CD4-positive, alpha-beta T cell (primary cell): Measurements from ENCODE around the gene CLBA1. TPM values are rescaled to one million over a fixed set of nuclear protein-coding genes. Genes with fewer than 3 reads are reported as not detected.

Experiments
- ATAC-seq: fragments of 200-7000 bp; cut with Tn5 transposase; one replicate; pipeline ENCODE4 v1.10.0; 2022; ENCODE audit warnings: mild to moderate bottlenecking; ENCODE audit not compliant: poor library complexity
- CTCF ChIA-PET: fragments of 350-600 bp; sonication (Branson Sonifier 250); formaldehyde crosslinking; loops from one replicate; lab custom pipeline; 2021; ENCODE audit warnings: antibody characterized with exemption, inconsistent platforms; lab: Charles Lee
- POLR2A ChIA-PET: fragments of 350-600 bp; sonication (Branson Sonifier 250); formaldehyde crosslinking; loops from one replicate; lab custom pipeline; 2021; ENCODE audit warnings: antibody characterized with exemption, inconsistent platforms; lab: Charles Lee
- DNase-seq, 14 experiments: peaks; one replicate each; pipeline ENCODE4 v3.0.0-alpha.2; 2013 to 2020; ENCODE audit warnings: mixed read lengths in 2 of 14
- H3K27ac ChIP-seq, 2 donors: one replicate each; pipeline versions ENCODE4 v1.5.1 to v1.7.0; 2013; ENCODE audit warnings: low read length in 2 of 2, low read depth in 1 of 2, mild to moderate bottlenecking in 1 of 2
- H3K27me3 ChIP-seq, 2 experiments: 1 replicate in 1 of 2; 2 replicates in 1 of 2; pipeline versions ENCODE4 v1.6.1 to v1.7.0; 2013; ENCODE audit warnings: low read length in 2 of 2, control low read depth in 1 of 2, mild to moderate bottlenecking in 1 of 2, moderate library complexity in 1 of 2; ENCODE audit not compliant: insufficient read depth in 2 of 2, control insufficient read depth in 1 of 2
- H3K36me3 ChIP-seq: one replicate; pipeline ENCODE4 v1.6.1; 2013; ENCODE audit warnings: low read length, control low read depth; ENCODE audit not compliant: insufficient read depth
- H3K4me1 ChIP-seq: one replicate; pipeline ENCODE4 v1.6.1; 2013; ENCODE audit warnings: low read length, control low read depth; ENCODE audit not compliant: insufficient read depth
- H3K4me3 ChIP-seq: one replicate; pipeline ENCODE4 v1.5.1; 2013; ENCODE audit warnings: mild to moderate bottlenecking, low read length, moderate library complexity
- H3K9me3 ChIP-seq, 2 experiments: 1 replicate in 1 of 2; 2 replicates in 1 of 2; pipeline versions ENCODE4 v1.6.1 to v1.7.0; 2013; ENCODE audit warnings: low read length in 2 of 2, mild to moderate bottlenecking in 2 of 2, control low read depth in 1 of 2, moderate library complexity in 1 of 2; ENCODE audit not compliant: control insufficient read depth in 1 of 2, insufficient read depth in 1 of 2
- H3K27ac Mint-ChIP-seq: one replicate; pipeline ENCODE4 v1.8.0; 2020; ENCODE audit warnings: mixed read lengths
- H3K27me3 Mint-ChIP-seq: one replicate; pipeline ENCODE4 v1.8.0; 2021; ENCODE audit warnings: mixed read lengths
- H3K36me3 Mint-ChIP-seq: one replicate; pipeline ENCODE4 v1.8.0; 2021; ENCODE audit warnings: low read depth, mixed read lengths
- H3K4me1 Mint-ChIP-seq: one replicate; pipeline ENCODE4 v1.8.0; 2021; ENCODE audit warnings: low read depth, mixed read lengths
- H3K4me3 Mint-ChIP-seq: one replicate; pipeline ENCODE4 v1.8.0; 2020; ENCODE audit warnings: mild to moderate bottlenecking, mixed read lengths
- H3K9me3 Mint-ChIP-seq: one replicate; pipeline ENCODE4 v1.8.0; 2020; ENCODE audit warnings: mixed read lengths
- intact Hi-C, 2 experiments: fragments of 100-400 bp; cut with DNase I in 1 of 2; cut with micrococcal nuclease in 1 of 2; formaldehyde crosslinking; loops; one replicate each; pipeline versions ENCODE4 v1.15.1 to v1.9.0; 2023 to 2025; cut with DNase I, micrococcal nuclease
- total RNA-seq, 174 experiments: library from RNA in 2 of 174; stranded (reverse) in 2 of 174; gene quantifications; one replicate each; pipeline ENCODE4 v1.2.3 and lab custom pipeline; 2021 to 2026
- TF ChIP-seq, protein P1 (sequence below): fragments of 200-600 bp; IDR thresholded peaks from one replicate; pipeline ENCODE4 v1.8.0; 2022; ENCODE audit warnings: antibody characterized with exemption, mild to moderate bottlenecking

CLBA1 gene
- total RNA-seq, 2 experiments from 2014 or later, result 1.7 to 1.8 TPM

DNA sequence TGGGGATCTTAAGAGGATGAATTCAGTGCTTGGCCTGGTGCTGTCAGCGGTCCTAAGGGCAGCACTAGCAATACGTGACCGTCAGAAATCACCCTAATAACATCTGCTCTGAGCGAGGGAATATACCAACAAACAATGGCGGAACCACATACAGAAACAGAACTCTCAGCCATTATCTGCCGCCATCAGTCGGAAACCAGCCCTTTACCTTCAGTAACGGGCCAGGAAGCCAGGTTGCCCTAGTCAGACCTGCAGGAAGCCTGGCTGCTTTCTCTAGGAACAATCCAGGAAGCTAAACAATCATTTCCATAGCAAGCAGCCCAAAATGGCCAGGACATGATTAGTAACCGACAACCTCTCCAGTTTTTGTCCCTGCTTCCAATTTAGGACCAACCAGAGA, 29.7 kb downstream of the CLBA1 start:
- Mint-ChIP-seq H3K4me3 (peak overlapping the region; percentile 6), H3K27ac (peak overlapping the region; percentile 57), H3K27me3 (no peaks in the 10 kb centered on the region), H3K36me3 (peaks cover 9% of the 10 kb centered on the region), H3K4me1 (peaks cover 63% of the 10 kb centered on the region), H3K9me3 (no peaks in the 10 kb centered on the region)
- POLR2A ChIA-PET, result no interaction called here
- CTCF ChIA-PET, result interaction anchor here (5.3 kb wide), 1 partner anchor 30 kb away, joined by 23 read pairs; no protein-coding TSS in a partner anchor
- Histone ChIP-seq H3K9me3 (no peaks in the 10 kb centered on the region), H3K4me1 (peaks cover 73% of the 10 kb centered on the region), H3K27me3 (no peaks in the 10 kb centered on the region), H3K36me3 (peaks cover 17% of the 10 kb centered on the region), H3K27ac (peak overlapping the region; percentile 46 to 69), H3K4me3 (no peak overlapping the region)
- DNase-seq, result peak in 4 of 14 experiments; percentile 22 to 64 (median 44)
- intact Hi-C loops, result no loop called here
- no peak for ATAC-seq
- TF ChIP-seq, protein P1, sequence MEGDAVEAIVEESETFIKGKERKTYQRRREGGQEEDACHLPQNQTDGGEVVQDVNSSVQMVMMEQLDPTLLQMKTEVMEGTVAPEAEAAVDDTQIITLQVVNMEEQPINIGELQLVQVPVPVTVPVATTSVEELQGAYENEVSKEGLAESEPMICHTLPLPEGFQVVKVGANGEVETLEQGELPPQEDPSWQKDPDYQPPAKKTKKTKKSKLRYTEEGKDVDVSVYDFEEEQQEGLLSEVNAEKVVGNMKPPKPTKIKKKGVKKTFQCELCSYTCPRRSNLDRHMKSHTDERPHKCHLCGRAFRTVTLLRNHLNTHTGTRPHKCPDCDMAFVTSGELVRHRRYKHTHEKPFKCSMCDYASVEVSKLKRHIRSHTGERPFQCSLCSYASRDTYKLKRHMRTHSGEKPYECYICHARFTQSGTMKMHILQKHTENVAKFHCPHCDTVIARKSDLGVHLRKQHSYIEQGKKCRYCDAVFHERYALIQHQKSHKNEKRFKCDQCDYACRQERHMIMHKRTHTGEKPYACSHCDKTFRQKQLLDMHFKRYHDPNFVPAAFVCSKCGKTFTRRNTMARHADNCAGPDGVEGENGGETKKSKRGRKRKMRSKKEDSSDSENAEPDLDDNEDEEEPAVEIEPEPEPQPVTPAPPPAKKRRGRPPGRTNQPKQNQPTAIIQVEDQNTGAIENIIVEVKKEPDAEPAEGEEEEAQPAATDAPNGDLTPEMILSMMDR, result no peak

GRCh38 chr14:105015905-105016304, 30.3 kb downstream of the CLBA1 start:
- no peaks in the 10 kb centered on the region for H3K27me3 ChIP-seq
- no peaks in the 10 kb centered on the region for H3K27me3 Mint-ChIP-seq
- ATAC-seq, result no peak
- POLR2A ChIA-PET, result interaction anchor here (1.0 to 1.4 kb wide), 2 partner anchors 30 to 44 kb away, joined by 3 read pairs; partner anchors contain the start of gene CLBA1
- H3K4me1 Mint-ChIP-seq, result peaks cover 64% of the 10 kb centered on the region
- CTCF ChIA-PET, result interaction anchor here (5.3 kb wide), 1 partner anchor 29 kb away, joined by 23 read pairs; no protein-coding TSS in a partner anchor
- TF ChIP-seq, protein P1, result no peak
- H3K9me3 Mint-ChIP-seq, result no peaks in the 10 kb centered on the region
- intact Hi-C loops, result no loop called here
- peaks cover 11% of the 10 kb centered on the region for H3K36me3 ChIP-seq
- no peak for DNase-seq
- peak overlapping the region; percentile 43 for H3K27ac Mint-ChIP-seq
- H3K4me3 Mint-ChIP-seq, result peak overlapping the region; percentile 34
- H3K27ac ChIP-seq, result no peak overlapping the region
- no peaks in the 10 kb centered on the region for H3K9me3 ChIP-seq
- peaks cover 74% of the 10 kb centered on the region for H3K4me1 ChIP-seq
- no peak overlapping the region for H3K4me3 ChIP-seq
- peaks cover 9% of the 10 kb centered on the region for H3K36me3 Mint-ChIP-seq

DNA sequence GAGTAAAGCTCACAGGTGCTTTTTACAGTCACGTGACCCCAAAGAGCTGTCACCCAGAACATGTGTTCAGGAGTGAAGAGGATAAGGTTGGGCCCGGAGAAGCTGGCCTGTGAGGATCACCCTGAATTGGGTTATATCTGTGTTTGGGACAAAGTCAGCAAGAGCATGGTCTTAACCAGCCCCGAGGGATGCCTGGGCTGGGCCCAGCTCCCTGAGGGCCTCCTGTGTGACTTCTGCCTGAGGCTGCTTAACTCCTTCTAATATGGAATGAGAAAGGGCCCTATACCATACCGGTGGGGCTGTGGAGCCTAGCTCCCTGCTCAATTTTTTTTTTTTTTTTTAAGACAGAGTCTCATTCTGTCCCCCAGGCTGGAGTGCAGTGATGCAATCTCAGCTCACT, 32.8 kb downstream of the CLBA1 start:
- TF ChIP-seq, protein P1, result no peak
- ATAC-seq (no peak), DNase-seq (no peak)
- peaks cover 70% of the 10 kb centered on the region for H3K4me1 Mint-ChIP-seq
- Histone ChIP-seq H3K27ac (no peak overlapping the region), H3K36me3 (no peaks in the 10 kb centered on the region), H3K4me1 (peaks cover 72% of the 10 kb centered on the region), H3K4me3 (no peak overlapping the region), H3K9me3 (no peaks in the 10 kb centered on the region), H3K27me3 (no peaks in the 10 kb centered on the region)
- peaks cover 4% of the 10 kb centered on the region for H3K36me3 Mint-ChIP-seq
- no peaks in the 10 kb centered on the region for H3K27me3 Mint-ChIP-seq
- ChIA-PET CTCF (interaction anchor here (5.3 kb wide), 1 partner anchor 27 kb away, joined by 23 read pairs; no protein-coding TSS in a partner anchor), POLR2A (no interaction called here)
- peak overlapping the region; percentile 92 for H3K27ac Mint-ChIP-seq
- intact Hi-C loops, result loop anchor here in 1 of 2 experiments (1.0 kb wide), 1 partner anchor 32 kb away; no protein-coding TSS in a partner anchor
- no peaks in the 10 kb centered on the region for H3K9me3 Mint-ChIP-seq
- peak overlapping the region; percentile 97 for H3K4me3 Mint-ChIP-seq
